Adipose tissue (tissue), 3 donors: ENCODE measurements around the gene TAS2R60. TPM values are rescaled to one million over a fixed set of nuclear protein-coding genes. Genes with fewer than 3 reads are reported as not detected.

Source experiments
- H3K27ac ChIP-seq: one replicate; pipeline ENCODE4 v1.5.1; 2013; ENCODE audit warnings: low read depth, low read length
- WGBS, 3 donors: extraction: QIAGEN DNeasy Blood & Tissue Kit; methylation state at CpG; one replicate each; pipeline ENCODE4 v1.1.7; 2013; 5-methylcytosine and 5-hydroxymethylcytosine counted together
- polyA plus RNA-seq, 3 donors: library from polyadenylated mRNA; stranded (reverse); fragments of 200-250 nt; gene quantifications; one replicate each; pipeline ENCODE4 v1.2.3, GENCODE V29; 2013
- donor health status: healthy with polysubstance abuse.
- donor health status: Bipolar disorder and iron deficiency.
- donor health status: healthy.

The TAS2R60 gene
- polyA plus RNA-seq, 3 donors, result not detected

DNA sequence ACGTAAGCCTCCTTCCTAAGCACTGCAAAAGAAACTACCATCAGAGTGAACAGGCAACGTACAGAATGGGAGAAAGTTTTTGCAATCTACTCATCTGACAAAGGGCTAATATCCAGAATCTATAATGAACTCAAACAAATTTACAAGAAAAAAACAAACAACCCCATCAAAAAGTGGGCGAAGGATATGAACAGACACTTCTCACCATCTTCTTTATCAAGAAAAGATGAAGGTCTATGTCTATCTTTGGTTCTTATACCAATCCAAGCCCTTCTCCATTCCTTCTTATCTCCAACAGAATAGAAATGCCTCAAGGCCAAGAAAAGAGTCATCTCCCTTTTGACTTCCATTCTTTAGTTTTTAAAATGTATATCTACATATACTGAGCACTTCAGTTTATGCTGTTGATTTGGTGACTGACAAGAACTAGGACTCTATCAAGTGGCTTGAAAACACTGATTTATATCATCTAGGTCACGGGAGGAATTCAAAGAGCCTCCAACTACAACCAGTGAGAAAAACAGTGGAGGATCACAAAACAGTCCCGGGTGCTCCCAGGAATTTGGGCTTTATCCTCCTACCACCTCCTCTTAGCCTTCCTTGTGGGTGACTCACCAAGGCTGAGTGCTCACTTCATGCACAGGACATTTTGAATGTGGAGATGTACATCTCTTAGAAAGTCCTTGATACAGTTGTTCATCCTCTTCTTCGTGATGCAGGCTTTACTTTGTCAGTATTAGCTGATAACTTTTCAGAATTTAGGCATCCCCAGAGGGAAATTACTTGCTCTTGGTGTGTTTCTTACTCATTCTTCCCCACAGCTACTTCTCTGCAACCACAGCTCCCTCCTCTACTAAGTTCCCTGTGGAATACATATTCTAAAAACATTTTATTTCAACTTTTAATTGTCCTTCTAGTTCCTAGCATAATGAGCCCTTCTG, 49.8 kb downstream of the TAS2R60 start:
- 72 to 86% (median 85%) methylated on average over 6 of the region's 6 CpGs for WGBS, 3 donors
- H3K27ac ChIP-seq, result no peak overlapping the region

DNA sequence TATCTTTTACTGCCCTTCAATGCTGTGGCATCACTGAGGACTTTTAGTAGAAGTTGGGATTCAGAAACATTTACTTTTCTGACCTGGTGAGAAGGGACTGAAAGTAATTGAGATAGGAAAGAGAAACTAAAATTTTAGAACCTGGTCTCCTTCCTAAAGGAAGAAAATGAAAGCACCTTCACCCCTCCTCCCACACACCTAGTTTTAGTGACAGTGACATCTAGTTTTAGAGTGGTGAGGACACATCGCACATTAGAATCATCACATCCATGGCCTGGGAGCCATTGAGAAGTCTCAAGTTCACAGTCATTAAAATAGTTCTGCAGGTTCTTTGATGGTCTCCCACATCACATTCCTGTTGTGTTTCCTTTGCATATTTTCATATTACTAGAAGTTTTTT, 50.5 kb downstream of the TAS2R60 start:
- 85 to 92% (median 91%) methylated on average over 1 of the region's 1 CpG for WGBS, 3 donors
- no peak overlapping the region for H3K27ac ChIP-seq

Other genes starting within 250 kb of the TAS2R60 start
- gene TAS2R40, start 221.4 kb upstream of the TAS2R60 start, polyA plus RNA-seq, result not detected
- gene GSTK1, start 180.0 kb upstream of the TAS2R60 start, polyA plus RNA-seq, result 100 to 1,000 TPM in 2 of 3 donors, 10 to 100 TPM in 1; 89.9 to 213 (median 147) TPM
- 1 to 10 TPM in 2 of 3 donors, under 1 TPM in 1; 0.56 to 9.8 (median 1.7) TPM for gene TMEM139, start 158.5 kb upstream of the TAS2R60 start, polyA plus RNA-seq
- 1 to 10 TPM; 4.2 to 6.1 (median 5.4) TPM for gene CASP2, start 155.1 kb upstream of the TAS2R60 start, polyA plus RNA-seq
- under 1 TPM in 1 of 3 donors, not detected in 2; 0.07 TPM for gene CLCN1, start 127.3 kb upstream of the TAS2R60 start, polyA plus RNA-seq
- 1 to 10 TPM in 1 of 3 donors, under 1 TPM in 2; 0.09 to 1.2 (median 0.37) TPM for gene FAM131B, start 80.7 kb upstream of the TAS2R60 start, polyA plus RNA-seq
- gene ZYX, start 62.1 kb upstream of the TAS2R60 start, polyA plus RNA-seq, result 100 to 1,000 TPM in 2 of 3 donors, 10 to 100 TPM in 1; 40.6 to 234 (median 200) TPM
- gene EPHA1, start 34.6 kb upstream of the TAS2R60 start, polyA plus RNA-seq, result 1 to 10 TPM in 1 of 3 donors, under 1 TPM in 1, not detected in 1; 0.89 to 4.9 TPM
- not detected for gene TAS2R41, start 34.4 kb downstream of the TAS2R60 start, polyA plus RNA-seq
- under 1 TPM in 2 of 3 donors, not detected in 1; 0.03 to 0.17 TPM for gene CTAGE15, start 128.3 kb downstream of the TAS2R60 start, polyA plus RNA-seq
- gene TCAF2, start 177.5 kb downstream of the TAS2R60 start, polyA plus RNA-seq, result 1 to 10 TPM in 2 of 3 donors, under 1 TPM in 1; 0.94 to 1.2 (median 1.0) TPM